SK-N-MC (cell line): Measurements from ENCODE around the gene PLXNC1.

Experiments
- EZH2 ChIP-seq: fragments of 200-600 bp; sonication (generic); IDR thresholded peaks from one replicate; pipeline ENCODE4 v1.6.1; 2017; ENCODE audit warnings: antibody characterized with exemption
- POLR2AphosphoS5 ChIP-seq: IDR thresholded peaks from 2 replicates; pipeline ENCODE4 v1.6.1; 2012; ENCODE audit warnings: mild to moderate bottlenecking, low read depth, low read length, borderline replicate concordance

DNA sequence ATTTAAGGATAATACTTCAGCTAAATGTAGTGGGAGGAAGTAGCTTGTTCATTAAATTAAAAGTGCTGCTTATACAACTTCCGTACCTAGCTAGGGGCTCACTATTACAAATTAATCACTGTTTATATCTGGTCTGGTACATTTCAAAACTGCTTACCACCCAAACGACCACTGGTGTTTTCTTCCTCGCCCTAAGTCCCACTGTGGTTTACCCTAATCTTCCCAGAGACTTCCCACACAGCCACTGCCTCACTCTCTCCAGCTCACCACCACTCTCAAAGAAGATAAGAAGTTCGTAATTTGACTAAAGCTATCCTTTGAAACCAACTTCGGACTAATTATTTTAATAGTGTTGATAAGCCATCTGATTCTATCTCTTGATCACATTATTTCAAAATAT, 62.6 kb downstream of the PLXNC1 start:
- TF ChIP-seq POLR2AphosphoS5 (no peak), EZH2 (no peak)
